Parathyroid adenoma (tissue), 2 donors: ENCODE data around the gene SYNGR2.
A peak's percentile ranks its signal among the peaks of the same experiment; 100 is the strongest.

Experiments
- H2AFZ ChIP-seq: fragments of 300-600 bp; sonication (generic); one replicate; pipeline ENCODE4 v1.7.0; 2017; ENCODE audit warnings: antibody characterized with exemption, mild to moderate bottlenecking
- H3K27ac ChIP-seq: fragments of 300-600 bp; sonication (generic); one replicate; pipeline ENCODE4 v1.7.0; 2017
- H3K27me3 ChIP-seq: fragments of 300-600 bp; sonication (generic); one replicate; pipeline ENCODE4 v1.7.0; 2017; ENCODE audit warnings: low read length; ENCODE audit not compliant: control insufficient read depth, insufficient read depth
- H3K36me3 ChIP-seq: fragments of 300-600 bp; sonication (generic); one replicate; pipeline ENCODE4 v1.7.0; 2017; ENCODE audit warnings: low read length; ENCODE audit not compliant: control insufficient read depth, insufficient read depth
- H3K4me1 ChIP-seq: fragments of 300-600 bp; sonication (generic); one replicate; pipeline ENCODE4 v1.7.0; 2017; ENCODE audit warnings: control low read depth
- H3K4me2 ChIP-seq: fragments of 300-600 bp; sonication (generic); one replicate; pipeline ENCODE4 v1.7.0; 2017; ENCODE audit warnings: low read length
- H3K4me3 ChIP-seq: fragments of 300-600 bp; sonication (generic); one replicate; pipeline ENCODE4 v1.7.0; 2017; ENCODE audit warnings: low read depth, low read length
- H3K79me2 ChIP-seq: fragments of 300-600 bp; sonication (generic); one replicate; pipeline ENCODE4 v1.7.0; 2017; ENCODE audit warnings: control low read depth
- H3K9ac ChIP-seq: fragments of 300-600 bp; sonication (generic); one replicate; pipeline ENCODE4 v1.7.0; 2017; ENCODE audit warnings: mild to moderate bottlenecking
- H3K9me3 ChIP-seq: fragments of 300-600 bp; sonication (generic); one replicate; pipeline ENCODE4 v1.7.0; 2017; ENCODE audit warnings: low read length; ENCODE audit not compliant: control insufficient read depth
- CTCF ChIP-seq: fragments of 300-600 bp; sonication (generic); IDR thresholded peaks from one replicate; pipeline ENCODE4 v1.7.0; 2017; ENCODE audit warnings: antibody characterized with exemption, mild to moderate bottlenecking
- donor health status: primary hyperparathyroidism.

The SYNGR2 gene

GRCh38 chr17:78129351-78130089 is 38.9 kb upstream of the SYNGR2 start:
- H3K9ac ChIP-seq: no peak overlapping the region
- H3K27ac ChIP-seq: no peak overlapping the region
- H3K79me2 ChIP-seq: no peaks in the 10 kb centered on the region
- peaks cover 4% of the 10 kb centered on the region for H3K4me1 ChIP-seq
- peak overlapping the region; percentile 88 for H3K4me2 ChIP-seq
- H3K9me3 ChIP-seq: no peaks in the 10 kb centered on the region
- no peak overlapping the region for H2AFZ ChIP-seq
- H3K4me3 ChIP-seq: peak overlapping the region; percentile 74
- TF ChIP-seq CTCF: no peak
- no peaks in the 10 kb centered on the region for H3K36me3 ChIP-seq
- H3K27me3 ChIP-seq: no peaks in the 10 kb centered on the region

- no peaks in the 10 kb centered on the region for H3K79me2 ChIP-seq
- H3K36me3 ChIP-seq: no peaks in the 10 kb centered on the region
- peaks cover 4% of the 10 kb centered on the region for H3K4me1 ChIP-seq
- no peak overlapping the region for H3K4me2 ChIP-seq
- H3K4me3 ChIP-seq: no peak overlapping the region
- H3K27ac ChIP-seq: no peak overlapping the region
- H2AFZ ChIP-seq: no peak overlapping the region
- TF ChIP-seq CTCF: no peak
- H3K9me3 ChIP-seq: no peaks in the 10 kb centered on the region
- H3K9ac ChIP-seq: no peak overlapping the region
- H3K27me3 ChIP-seq: no peaks in the 10 kb centered on the region
These were observed 38.3 kb upstream of the SYNGR2 start for GRCh38 chr17:78130090-78130436.

DNA sequence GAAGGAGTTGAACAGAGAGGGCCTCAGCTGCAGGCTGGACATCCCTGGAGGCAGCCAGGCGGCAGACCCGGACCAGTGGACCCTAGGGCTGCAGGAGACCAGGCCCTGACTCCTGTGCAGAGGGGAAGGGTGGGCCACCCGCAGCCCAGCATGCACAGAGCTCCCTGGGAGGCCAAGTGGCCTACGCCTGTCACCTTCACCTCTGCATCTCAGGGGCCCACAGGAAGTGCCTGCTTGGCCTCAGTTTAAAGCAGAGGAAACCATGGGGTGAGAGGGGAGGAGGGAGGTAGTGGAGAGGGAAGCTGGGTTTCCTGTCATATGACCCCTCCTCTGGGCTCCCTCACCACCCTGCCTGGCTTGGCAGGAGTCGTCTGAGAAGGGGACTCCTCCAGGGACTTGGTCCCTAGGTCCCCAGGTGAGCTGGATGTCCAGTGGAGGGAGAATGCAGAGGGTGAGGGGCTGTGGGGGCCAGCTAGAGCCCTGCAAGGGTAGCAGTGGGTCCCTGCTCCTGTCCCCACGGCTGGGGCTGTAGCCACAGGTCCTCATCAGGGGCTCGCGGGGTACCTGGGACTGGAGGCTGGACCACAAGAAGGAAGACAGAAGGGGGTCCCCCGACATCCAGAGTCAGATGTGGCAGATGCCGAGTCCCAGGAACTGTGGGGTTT is 37.8 kb upstream of the SYNGR2 start, which contains the start of gene TMC8:
Gene TMC8 (plus strand): TSS at position 335 of the 665 bp plus-strand sequence. CDS start 818 bp downstream, outside the sequence.
- H3K36me3 ChIP-seq: no peaks in the 10 kb centered on the region
- no peak within 1 kb of the TSS for H2AFZ ChIP-seq
- H3K27me3 ChIP-seq: no peaks in the 10 kb centered on the region
- no peak within 1 kb of the TSS for H3K27ac ChIP-seq
- TF ChIP-seq CTCF: no peak
- no peak within 1 kb of the TSS for H3K4me2 ChIP-seq
- no peak within 1 kb of the TSS for H3K9ac ChIP-seq
- H3K4me3 ChIP-seq: no peak within 1 kb of the TSS
- no peaks in the 10 kb centered on the region for H3K79me2 ChIP-seq
- no peaks in the 10 kb centered on the region for H3K9me3 ChIP-seq
- peaks cover 4% of the 10 kb centered on the region for H3K4me1 ChIP-seq

- no peaks in the 10 kb centered on the region for H3K9me3 ChIP-seq
- H3K4me1 ChIP-seq: peaks cover 4% of the 10 kb centered on the region
- H3K79me2 ChIP-seq: no peaks in the 10 kb centered on the region
- H3K9ac ChIP-seq: no peak overlapping the region
- H3K27me3 ChIP-seq: no peaks in the 10 kb centered on the region
- H3K4me3 ChIP-seq: no peak overlapping the region
- no peak overlapping the region for H3K27ac ChIP-seq
- H2AFZ ChIP-seq: peak overlapping the region; percentile 46
- no peak overlapping the region for H3K4me2 ChIP-seq
- H3K36me3 ChIP-seq: no peaks in the 10 kb centered on the region
- TF ChIP-seq CTCF: no peak
These were observed 37.0 kb upstream of the SYNGR2 start for GRCh38 chr17:78131172-78132083.
